K562 (cell line): ENCODE measurements around the gene PIP5K1B. TPM values are rescaled to one million over a fixed set of nuclear protein-coding genes. Genes with fewer than 3 reads are reported as not detected.

Source experiments
- ATAC-seq: fragments of 200-7000 bp; cut with Tn5 transposase; 3 replicates; pipeline ENCODE4 v1.9.1; 2020; ENCODE audit warnings: moderate library complexity
- Bru-seq: library from RNA; stranded (reverse); fragments of 400-500 nt; gene quantifications from one replicate; lab custom pipeline; 2021; lab: Mats Ljungman, UMichigan
- BruChase-seq, 2 experiments: library from RNA; stranded (reverse); fragments of 400-500 nt; gene quantifications; one replicate each; lab custom pipeline; 2021; lab: Mats Ljungman, UMichigan
- BruUV-seq: library from RNA; stranded (reverse); fragments of 400-500 nt; replicated peaks from 2 replicates; lab custom pipeline; 2021; lab: Mats Ljungman, UMichigan
- CTCF ChIA-PET: fragments of 300-600 bp; formaldehyde crosslinking; extraction: SDS; loops from one replicate; lab custom pipeline; 2021; ENCODE audit warnings: low intra/inter-chr PET ratio; lab: Yijun Ruan, JAX
- POLR2A ChIA-PET: fragments of 300-600, 350-650 bp; sonication (Branson Sonifier 250); formaldehyde crosslinking; extraction: SDS; loops from one replicate; lab custom pipeline; 2021; ENCODE audit warnings: antibody characterized with exemption, inconsistent platforms; lab: Yijun Ruan, JAX
- DNase-seq, 4 experiments: peaks; one replicate each; pipeline versions ENCODE4 v3.0.0 to v3.0.0-alpha.2; 2011 to 2018; ENCODE audit warnings: low spot score in 3 of 4, mixed read lengths in 3 of 4; ENCODE audit errors: extremely low read depth in 1 of 4
- FAIRE-seq: peaks from 2 replicates; lab custom pipeline; 2011; peaks lifted over from hg19 to GRCh38; lab: Jason Lieb, UNC
- H2AFZ ChIP-seq: 2 replicates; pipeline ENCODE4 v1.6.0; 2011; ENCODE audit warnings: low read depth, low read length, control low read depth, inconsistent platforms
- H3K27ac ChIP-seq: fragments of 200-600 bp; 3 replicates; pipeline ENCODE4 v1.8.0; 2011; ENCODE audit warnings: low read depth, mild to moderate bottlenecking, control low read depth, inconsistent platforms, low read length, moderate library complexity, mixed read lengths; ENCODE audit errors: extremely low read depth
- H3K27me3 ChIP-seq, 2 experiments: fragments of 300-600 bp in 1 of 2; 2 replicates in 1 of 2; 3 replicates in 1 of 2; pipeline versions ENCODE4 v1.6.0 to v1.8.0; 2011; ENCODE audit warnings: inconsistent platforms in 2 of 2, low read length in 2 of 2, mild to moderate bottlenecking in 1 of 2, mixed read lengths in 1 of 2, moderate library complexity in 1 of 2; ENCODE audit not compliant: control insufficient read depth in 2 of 2, insufficient read depth in 2 of 2
- H3K36me3 ChIP-seq: fragments of 300-600 bp; 3 replicates; pipeline ENCODE4 v1.8.0; 2011; ENCODE audit warnings: mild to moderate bottlenecking, low read length, inconsistent platforms; ENCODE audit not compliant: control insufficient read depth, insufficient read depth
- H3K4me1 ChIP-seq, 2 experiments: fragments of 200-600 bp in 1 of 2; replicated peaks in 1 of 2; 2 replicates in 1 of 2; 3 replicates in 1 of 2; pipeline versions ENCODE4 v1.5.1 to v1.8.0; 2011; ENCODE audit warnings: inconsistent platforms in 2 of 2, low read length in 2 of 2, mild to moderate bottlenecking in 1 of 2, mixed read lengths in 1 of 2, moderate library complexity in 1 of 2; ENCODE audit not compliant: control insufficient read depth in 2 of 2, insufficient read depth in 2 of 2
- H3K4me2 ChIP-seq: 2 replicates; pipeline ENCODE4 v1.6.1; 2011; ENCODE audit warnings: low read length, control low read depth, inconsistent platforms, mixed read lengths; ENCODE audit not compliant: insufficient read depth
- H3K4me3 ChIP-seq: fragments of 200-600 bp; sonication (generic), shearing (Covaris generic); 2 replicates; pipeline ENCODE4 v1.5.1; 2016; ENCODE audit warnings: control low read depth, inconsistent platforms
- H3K79me2 ChIP-seq: fragments of 200-600 bp; 3 replicates; pipeline ENCODE4 v1.8.0; 2011; ENCODE audit warnings: low read length, inconsistent platforms; ENCODE audit not compliant: control insufficient read depth, insufficient read depth
- H3K9ac ChIP-seq, 2 experiments: 2 replicates each; pipeline versions ENCODE4 v1.6.0 to v1.6.1; 2011; ENCODE audit warnings: low read depth in 2 of 2, low read length in 2 of 2, control low read depth in 1 of 2, inconsistent platforms in 1 of 2, mild to moderate bottlenecking in 1 of 2, mixed read lengths in 1 of 2; ENCODE audit not compliant: insufficient read depth in 1 of 2
- H3K9me1 ChIP-seq: one replicate; pipeline ENCODE4 v1.6.0; 2011; ENCODE audit warnings: inconsistent platforms, mild to moderate bottlenecking, low read length, moderate library complexity; ENCODE audit not compliant: control insufficient read depth, insufficient read depth
- H3K9me3 ChIP-seq: replicated peaks from 2 replicates; pipeline ENCODE4 v1.5.1; 2011; ENCODE audit warnings: low read depth, low read length, inconsistent platforms; ENCODE audit not compliant: control insufficient read depth, insufficient read depth
- H4K20me1 ChIP-seq: replicated peaks from 2 replicates; pipeline ENCODE4 v1.6.1; 2011; ENCODE audit warnings: low read length, inconsistent platforms, mixed read lengths; ENCODE audit not compliant: control insufficient read depth, insufficient read depth
- ARID3A ChIP-seq: IDR thresholded peaks from 2 replicates; pipeline ENCODE4 v1.6.1; 2012; ENCODE audit warnings: low read depth, low read length, improper control_type of control experiment, borderline replicate concordance
- CBFB ChIP-seq: sonication (generic); formaldehyde crosslinking; IDR thresholded peaks from 2 replicates; pipeline ENCODE4 v1.4.0; 2020; ENCODE audit warnings: mild to moderate bottlenecking, missing genetic modification reagents
- CBX8 ChIP-seq: fragments of 200-600 bp; sonication (generic); IDR thresholded peaks from 2 replicates; pipeline ENCODE4 v1.6.1; 2012; ENCODE audit warnings: borderline replicate concordance, mixed run types, low read depth, mild to moderate bottlenecking, moderate library complexity, mixed read lengths, low read length, control low read depth, inconsistent platforms; ENCODE audit not compliant: poor library complexity, severe bottlenecking; ENCODE audit errors: extremely low read depth
- CCNT2 ChIP-seq: IDR thresholded peaks from 2 replicates; pipeline ENCODE4 v1.6.1; 2011; ENCODE audit warnings: borderline replicate concordance, low read depth, mild to moderate bottlenecking, moderate library complexity, mixed read lengths, low read length; ENCODE audit not compliant: insufficient read length; ENCODE audit errors: extremely low read depth
- HNRNPLL ChIP-seq: fragments of 200-400 bp; formaldehyde crosslinking; IDR thresholded peaks from 2 replicates; pipeline ENCODE4 v1.6.1; 2017; ENCODE audit warnings: low read length, low read depth, mild to moderate bottlenecking; ENCODE audit not compliant: poor library complexity, severe bottlenecking
- SUPT5H ChIP-seq: fragments of 450-650 bp; IDR thresholded peaks from 2 replicates; pipeline ENCODE4 v1.6.1; 2016
- TBP ChIP-seq: optimal IDR thresholded peaks from 2 replicates; pipeline ENCODE3; 2011; ENCODE audit warnings: low read depth, low read length, improper control_type of control experiment
- ZNF398 ChIP-seq: fragments of 250-450 bp; sonication (Bioruptor Pico); IDR thresholded peaks from 2 replicates; pipeline ENCODE4 v1.8.0; 2021; ENCODE audit warnings: moderate library complexity, mild to moderate bottlenecking, inconsistent platforms
- ZNF668 ChIP-seq: fragments of 250-450 bp; sonication (Bioruptor Pico); IDR thresholded peaks from 2 replicates; pipeline ENCODE4 v1.8.0; 2022; ENCODE audit warnings: mild to moderate bottlenecking, inconsistent platforms
- WGBS: fragments of 100-300 bp; shearing (Covaris generic); methylation state at CpG from one replicate; pipeline ENCODE4 v1.1.6; 2016; ENCODE audit warnings: low coverage, mixed read lengths; ENCODE audit not compliant: insufficient coverage; ENCODE audit errors: missing lambda C conversion rate; 5-methylcytosine and 5-hydroxymethylcytosine counted together
- in situ Hi-C: fragments of 300-500 bp; cut with MboI; formaldehyde crosslinking; loops from 4 replicates; pipeline ENCODE4 v1.15.0; 2018; ENCODE audit warnings: inconsistent platforms, mixed read lengths
- intact Hi-C: fragments of 100-400 bp; cut with micrococcal nuclease; formaldehyde crosslinking; loops from 2 replicates; pipeline ENCODE4 v1.14.2; 2022
- long read RNA-seq, 3 experiments: library from polyadenylated mRNA in 2 of 3; library from RNA in 1 of 3; unstranded in 2 of 3; stranded (forward) in 1 of 3; transcript quantifications; one replicate each; pipeline ENCODE4 v2.0.0, GENCODE V29; 2019 to 2022
- polyA minus RNA-seq, 3 experiments: library from RNA; depleted of rRNA, polyadenylated mRNA; stranded (reverse); fragments of >200 nt; gene quantifications; 2 replicates each; pipeline ENCODE4 v1.2.3, GENCODE V29; 2011
- polyA plus RNA-seq, 8 experiments: library from polyadenylated mRNA; depleted of rRNA in 4 of 8; stranded (reverse) in 5 of 8; unstranded in 3 of 8; fragments of >200 nt; fragmentation: Nextera tagmentation in 2 of 8; fragmentation: Illumina TruSeq in 1 of 8; extraction: Ambion mirVana in 2 of 8; extraction: Trizol in 1 of 8; gene quantifications; 2 replicates each; pipeline versions ENCODE4 v1.2.1 to v1.2.3, GENCODE V29; 2011 to 2014; ENCODE audit warnings: inconsistent platforms in 1 of 8, missing spikeins in 1 of 8
- total RNA-seq, 7 experiments: library from RNA; depleted of rRNA in 6 of 7; stranded (reverse); fragments of >200 nt in 6 of 7; fragmentation: Illumina TruSeq in 2 of 7; extraction: Trizol in 2 of 7; gene quantifications; 2 replicates each; pipeline versions ENCODE4 v1.2.1 to v1.2.3, GENCODE V29; 2011 to 2021; ENCODE audit warnings: low replicate concordance in 1 of 7

PIP5K1B gene, protein sequence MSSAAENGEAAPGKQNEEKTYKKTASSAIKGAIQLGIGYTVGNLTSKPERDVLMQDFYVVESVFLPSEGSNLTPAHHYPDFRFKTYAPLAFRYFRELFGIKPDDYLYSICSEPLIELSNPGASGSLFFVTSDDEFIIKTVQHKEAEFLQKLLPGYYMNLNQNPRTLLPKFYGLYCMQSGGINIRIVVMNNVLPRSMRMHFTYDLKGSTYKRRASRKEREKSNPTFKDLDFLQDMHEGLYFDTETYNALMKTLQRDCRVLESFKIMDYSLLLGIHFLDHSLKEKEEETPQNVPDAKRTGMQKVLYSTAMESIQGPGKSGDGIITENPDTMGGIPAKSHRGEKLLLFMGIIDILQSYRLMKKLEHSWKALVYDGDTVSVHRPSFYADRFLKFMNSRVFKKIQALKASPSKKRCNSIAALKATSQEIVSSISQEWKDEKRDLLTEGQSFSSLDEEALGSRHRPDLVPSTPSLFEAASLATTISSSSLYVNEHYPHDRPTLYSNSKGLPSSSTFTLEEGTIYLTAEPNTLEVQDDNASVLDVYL
- total RNA-seq (2011; cell fraction: chromatin; rRNA removed; ENCODE audit: low replicate concordance), result 11.7 and 37.8 TPM in 2 replicates
- total RNA-seq (2011; cell fraction: nucleolus; rRNA removed), result 11.6 and 11.7 TPM in 2 replicates
- 19.9 and 36.8 TPM in 2 replicates for total RNA-seq (2011; cell fraction: nucleoplasm; rRNA removed)
- total RNA-seq (2014; rRNA removed) (3.8 and 3.9 TPM in 2 replicates), total RNA-seq (2014; rRNA removed; fragmentation: Illumina TruSeq; extraction: Trizol) (7.4 and 8.8 TPM in 2 replicates), total RNA-seq (2015; rRNA removed; fragmentation: Illumina TruSeq; extraction: Trizol) (7.4 and 7.5 TPM in 2 replicates), total RNA-seq (2021) (9.6 and 10.4 TPM in 2 replicates), polyA plus RNA-seq (2011; rRNA removed) (6.5 and 7.8 TPM in 2 replicates), polyA plus RNA-seq (2014; fragmentation: Illumina TruSeq; extraction: Trizol) (10.6 and 12.9 TPM in 2 replicates), polyA plus RNA-seq (2014; fragmentation: Nextera tagmentation; extraction: Ambion mirVana) (1 to 10 TPM; 3.1 to 6.3 TPM), polyA plus RNA-seq (2014; rRNA removed) (4.9 and 5.0 TPM in 2 replicates), polyA minus RNA-seq (2011; rRNA and poly(A)+ RNA removed) (12.3 and 14.2 TPM in 2 replicates), Bru-seq, nascent RNA (percentile 60 among the genes with signal in this experiment), BruChase-seq, experiment 1, labeled RNA remaining after a 2-hour chase (percentile 63 among the genes with signal in this experiment), BruChase-seq, experiment 2, labeled RNA remaining after a 6-hour chase (percentile 61 among the genes with signal in this experiment)
- polyA plus RNA-seq (2011; cell fraction: cytosol; rRNA removed), result 2.5 and 4.5 TPM in 2 replicates
- polyA plus RNA-seq (2011; cell fraction: nucleus; rRNA removed), result 5.7 and 7.2 TPM in 2 replicates
- 9.2 and 13.5 TPM in 2 replicates for polyA plus RNA-seq (2012)
- 4.3 and 6.3 TPM in 2 replicates for polyA minus RNA-seq (2011; cell fraction: cytosol; rRNA and poly(A)+ RNA removed)
- polyA minus RNA-seq (2011; cell fraction: nucleus; rRNA and poly(A)+ RNA removed), result 12.3 and 27.8 TPM in 2 replicates
- long read RNA-seq, experiment 1, partial matches to known transcripts, result 5 of 14 reads
- long read RNA-seq, experiment 1, other reads (novel, unspliced or antisense), result 8 of 14 reads
- long read RNA-seq, experiment 2, partial matches to known transcripts, result 2 of 8 reads
- long read RNA-seq, experiment 2, other reads (novel, unspliced or antisense), result 6 of 8 reads
- long read RNA-seq, experiment 3, partial matches to known transcripts, result 1 of 1 reads
- long read RNA-seq, experiment 3, other reads (novel, unspliced or antisense), result 0 of 1 reads

- Histone ChIP-seq H3K27ac (peak within 1 kb of the TSS; percentile 77), H3K9ac (peak within 1 kb of the TSS; percentile 80 to 93), H3K9me1 (no peaks in the 10 kb centered on the region), H3K79me2 (peaks cover 40% of the 10 kb centered on the region), H2AFZ (peak within 1 kb of the TSS; percentile 87), H3K4me1 (peaks cover 19 to 21% of the 10 kb centered on the region in 2 experiments; a peak in 4 of 5 replicates), H3K4me3 (peak within 1 kb of the TSS; percentile 75), H3K9me3 (no peaks in the 10 kb centered on the region), H3K36me3 (no peaks in the 10 kb centered on the region), H3K27me3 (no peaks in the 10 kb centered on the region), H3K4me2 (peak within 1 kb of the TSS; percentile 83), H4K20me1 (no peaks in the 10 kb centered on the region)
- intact Hi-C loops (loop anchor here (5.0 kb wide), 4 partner anchors 47 to 322 kb away; no protein-coding TSS in a partner anchor), in situ Hi-C loops (loop anchor here (5.0 kb wide), 1 partner anchor 72 kb away; no protein-coding TSS in a partner anchor)
- CTCF ChIA-PET, result no interaction called here
- FAIRE-seq (no peak), DNase-seq (peak; percentile 69 to 84 (median 76)), ATAC-seq (peak; percentile 92)
- 2% methylated on average over 19 of the region's 84 CpGs for WGBS
- POLR2A ChIA-PET, result interaction anchor here (0.9 to 1.2 kb wide), 5 partner anchors 8 to 72 kb away, joined by 3 to 4 read pairs (median 3); no protein-coding TSS in a partner anchor
- no TSS peak for BruUV-seq
- no peak for TF ChIP-seq CBFB (CRISPR knock-in tag)
- no peak for TF ChIP-seq ZNF398 (CRISPR knock-in tag)
- peak; percentile 43 for TF ChIP-seq TBP
- TF ChIP-seq SUPT5H, result peak; percentile 39; the same call in 1 of the 2 replicates
- TF ChIP-seq CBX8, result no peak
- peak; percentile 80 for TF ChIP-seq CCNT2
- TF ChIP-seq ARID3A, result no peak
- TF ChIP-seq HNRNPLL, result peak; percentile 56
- no peak for TF ChIP-seq ZNF668 (CRISPR knock-in tag)
Measured at GRCh38 chr9:68704814-68705530, at the start of gene PIP5K1B. Gene PIP5K1B, plus strand, starts transcription at chr9:68705240. Its CDS starts 117,375 bp downstream, at chr9:68822615.
